ENCODE measurements around the gene C19orf25. TPM values are rescaled to one million over a fixed set of nuclear protein-coding genes. Genes with fewer than 3 reads are reported as not detected.

Gene C19orf25
- total and polyA plus RNA-seq, 2 of the 13 experiments (the other 11 are each of a cell fraction or from before 2014, with no cell fraction given): 14.2 to 32.4 TPM

DNA sequence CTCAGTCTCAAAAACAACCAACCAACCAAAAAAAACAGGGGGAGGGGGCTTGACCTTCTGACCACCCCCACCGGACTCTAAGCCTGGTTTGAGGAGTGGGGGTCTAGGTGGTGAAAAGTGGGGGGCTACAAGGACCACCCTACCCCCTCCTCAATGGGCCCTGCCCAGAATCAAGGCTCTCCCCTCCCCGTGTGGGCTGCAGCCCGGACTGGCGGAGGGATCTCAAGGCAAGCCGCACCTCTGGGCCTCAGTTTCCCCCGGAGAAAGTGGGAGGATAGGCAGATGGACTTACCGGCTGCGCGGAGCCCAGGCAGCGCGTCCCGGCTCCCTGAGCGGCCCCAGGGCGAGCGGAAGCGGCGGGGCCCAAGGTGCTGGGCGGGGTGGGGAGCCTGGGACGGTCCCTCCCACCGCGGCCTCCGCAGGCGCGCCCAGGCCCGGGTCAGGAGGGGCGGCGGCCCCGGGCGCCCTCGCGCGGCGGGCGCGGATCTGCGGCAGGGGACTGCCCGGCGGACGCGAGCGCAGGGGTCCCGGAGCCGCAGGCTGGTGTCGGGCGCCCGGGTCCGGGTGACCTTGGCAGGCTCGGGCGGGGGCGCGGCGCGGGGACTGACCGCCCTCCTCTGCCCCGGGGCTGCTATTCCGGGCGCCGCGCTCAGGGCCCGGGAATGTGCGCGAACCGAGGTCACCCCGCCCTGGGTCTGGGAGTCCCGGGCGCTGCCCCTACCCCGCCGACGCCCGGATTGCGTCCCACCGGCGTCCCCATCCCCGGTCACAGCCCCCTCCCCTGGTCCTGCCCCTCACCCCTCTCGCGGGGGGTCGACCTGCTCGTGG, 33.9 kb upstream of the C19orf25 start, which contains the start of gene ADAMTSL5 (continued):
- TF ChIP-seq, protein P1, sequence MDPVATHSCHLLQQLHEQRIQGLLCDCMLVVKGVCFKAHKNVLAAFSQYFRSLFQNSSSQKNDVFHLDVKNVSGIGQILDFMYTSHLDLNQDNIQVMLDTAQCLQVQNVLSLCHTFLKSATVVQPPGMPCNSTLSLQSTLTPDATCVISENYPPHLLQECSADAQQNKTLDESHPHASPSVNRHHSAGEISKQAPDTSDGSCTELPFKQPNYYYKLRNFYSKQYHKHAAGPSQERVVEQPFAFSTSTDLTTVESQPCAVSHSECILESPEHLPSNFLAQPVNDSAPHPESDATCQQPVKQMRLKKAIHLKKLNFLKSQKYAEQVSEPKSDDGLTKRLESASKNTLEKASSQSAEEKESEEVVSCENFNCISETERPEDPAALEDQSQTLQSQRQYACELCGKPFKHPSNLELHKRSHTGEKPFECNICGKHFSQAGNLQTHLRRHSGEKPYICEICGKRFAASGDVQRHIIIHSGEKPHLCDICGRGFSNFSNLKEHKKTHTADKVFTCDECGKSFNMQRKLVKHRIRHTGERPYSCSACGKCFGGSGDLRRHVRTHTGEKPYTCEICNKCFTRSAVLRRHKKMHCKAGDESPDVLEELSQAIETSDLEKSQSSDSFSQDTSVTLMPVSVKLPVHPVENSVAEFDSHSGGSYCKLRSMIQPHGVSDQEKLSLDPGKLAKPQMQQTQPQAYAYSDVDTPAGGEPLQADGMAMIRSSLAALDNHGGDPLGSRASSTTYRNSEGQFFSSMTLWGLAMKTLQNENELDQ (CRISPR knock-in tag; IDR thresholded peaks at IDR 0.05; ENCODE audit: borderline replicate concordance): no peak
- TF ChIP-seq, protein P2, sequence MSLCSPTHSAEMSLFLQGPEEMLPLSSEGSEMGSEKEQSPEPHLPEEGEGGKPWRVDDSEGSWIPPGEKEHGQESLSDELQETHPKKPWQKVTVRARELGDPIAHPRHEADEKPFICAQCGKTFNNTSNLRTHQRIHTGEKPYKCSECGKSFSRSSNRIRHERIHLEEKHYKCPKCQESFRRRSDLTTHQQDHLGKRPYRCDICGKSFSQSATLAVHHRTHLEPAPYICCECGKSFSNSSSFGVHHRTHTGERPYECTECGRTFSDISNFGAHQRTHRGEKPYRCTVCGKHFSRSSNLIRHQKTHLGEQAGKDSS (CRISPR knock-in tag; IDR thresholded peaks at IDR 0.05; ENCODE audit: borderline replicate concordance, low read depth): no peak
- no peak for TF ChIP-seq MED8 (CRISPR knock-in tag; IDR thresholded peaks at IDR 0.05; ENCODE audit: insufficient replicate concordance)
- TF ChIP-seq, protein P3, sequence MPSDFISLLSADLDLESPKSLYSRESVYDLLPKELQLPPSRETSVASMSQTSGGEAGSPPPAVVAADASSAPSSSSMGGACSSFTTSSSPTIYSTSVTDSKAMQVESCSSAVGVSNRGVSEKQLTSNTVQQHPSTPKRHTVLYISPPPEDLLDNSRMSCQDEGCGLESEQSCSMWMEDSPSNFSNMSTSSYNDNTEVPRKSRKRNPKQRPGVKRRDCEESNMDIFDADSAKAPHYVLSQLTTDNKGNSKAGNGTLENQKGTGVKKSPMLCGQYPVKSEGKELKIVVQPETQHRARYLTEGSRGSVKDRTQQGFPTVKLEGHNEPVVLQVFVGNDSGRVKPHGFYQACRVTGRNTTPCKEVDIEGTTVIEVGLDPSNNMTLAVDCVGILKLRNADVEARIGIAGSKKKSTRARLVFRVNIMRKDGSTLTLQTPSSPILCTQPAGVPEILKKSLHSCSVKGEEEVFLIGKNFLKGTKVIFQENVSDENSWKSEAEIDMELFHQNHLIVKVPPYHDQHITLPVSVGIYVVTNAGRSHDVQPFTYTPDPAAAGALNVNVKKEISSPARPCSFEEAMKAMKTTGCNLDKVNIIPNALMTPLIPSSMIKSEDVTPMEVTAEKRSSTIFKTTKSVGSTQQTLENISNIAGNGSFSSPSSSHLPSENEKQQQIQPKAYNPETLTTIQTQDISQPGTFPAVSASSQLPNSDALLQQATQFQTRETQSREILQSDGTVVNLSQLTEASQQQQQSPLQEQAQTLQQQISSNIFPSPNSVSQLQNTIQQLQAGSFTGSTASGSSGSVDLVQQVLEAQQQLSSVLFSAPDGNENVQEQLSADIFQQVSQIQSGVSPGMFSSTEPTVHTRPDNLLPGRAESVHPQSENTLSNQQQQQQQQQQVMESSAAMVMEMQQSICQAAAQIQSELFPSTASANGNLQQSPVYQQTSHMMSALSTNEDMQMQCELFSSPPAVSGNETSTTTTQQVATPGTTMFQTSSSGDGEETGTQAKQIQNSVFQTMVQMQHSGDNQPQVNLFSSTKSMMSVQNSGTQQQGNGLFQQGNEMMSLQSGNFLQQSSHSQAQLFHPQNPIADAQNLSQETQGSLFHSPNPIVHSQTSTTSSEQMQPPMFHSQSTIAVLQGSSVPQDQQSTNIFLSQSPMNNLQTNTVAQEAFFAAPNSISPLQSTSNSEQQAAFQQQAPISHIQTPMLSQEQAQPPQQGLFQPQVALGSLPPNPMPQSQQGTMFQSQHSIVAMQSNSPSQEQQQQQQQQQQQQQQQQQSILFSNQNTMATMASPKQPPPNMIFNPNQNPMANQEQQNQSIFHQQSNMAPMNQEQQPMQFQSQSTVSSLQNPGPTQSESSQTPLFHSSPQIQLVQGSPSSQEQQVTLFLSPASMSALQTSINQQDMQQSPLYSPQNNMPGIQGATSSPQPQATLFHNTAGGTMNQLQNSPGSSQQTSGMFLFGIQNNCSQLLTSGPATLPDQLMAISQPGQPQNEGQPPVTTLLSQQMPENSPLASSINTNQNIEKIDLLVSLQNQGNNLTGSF (CRISPR knock-in tag; IDR thresholded peaks at IDR 0.05): no peak
- TF ChIP-seq RFXAP (CRISPR knock-in tag; IDR thresholded peaks at IDR 0.05; ENCODE audit: borderline replicate concordance): no peak
- TF ChIP-seq DNMT3B (CRISPR knock-in tag; conservative IDR thresholded peaks at IDR 0.05): no peak
- TF ChIP-seq ZNF224 (CRISPR knock-in tag; IDR thresholded peaks at IDR 0.05): no peak
- TF ChIP-seq, protein P4, sequence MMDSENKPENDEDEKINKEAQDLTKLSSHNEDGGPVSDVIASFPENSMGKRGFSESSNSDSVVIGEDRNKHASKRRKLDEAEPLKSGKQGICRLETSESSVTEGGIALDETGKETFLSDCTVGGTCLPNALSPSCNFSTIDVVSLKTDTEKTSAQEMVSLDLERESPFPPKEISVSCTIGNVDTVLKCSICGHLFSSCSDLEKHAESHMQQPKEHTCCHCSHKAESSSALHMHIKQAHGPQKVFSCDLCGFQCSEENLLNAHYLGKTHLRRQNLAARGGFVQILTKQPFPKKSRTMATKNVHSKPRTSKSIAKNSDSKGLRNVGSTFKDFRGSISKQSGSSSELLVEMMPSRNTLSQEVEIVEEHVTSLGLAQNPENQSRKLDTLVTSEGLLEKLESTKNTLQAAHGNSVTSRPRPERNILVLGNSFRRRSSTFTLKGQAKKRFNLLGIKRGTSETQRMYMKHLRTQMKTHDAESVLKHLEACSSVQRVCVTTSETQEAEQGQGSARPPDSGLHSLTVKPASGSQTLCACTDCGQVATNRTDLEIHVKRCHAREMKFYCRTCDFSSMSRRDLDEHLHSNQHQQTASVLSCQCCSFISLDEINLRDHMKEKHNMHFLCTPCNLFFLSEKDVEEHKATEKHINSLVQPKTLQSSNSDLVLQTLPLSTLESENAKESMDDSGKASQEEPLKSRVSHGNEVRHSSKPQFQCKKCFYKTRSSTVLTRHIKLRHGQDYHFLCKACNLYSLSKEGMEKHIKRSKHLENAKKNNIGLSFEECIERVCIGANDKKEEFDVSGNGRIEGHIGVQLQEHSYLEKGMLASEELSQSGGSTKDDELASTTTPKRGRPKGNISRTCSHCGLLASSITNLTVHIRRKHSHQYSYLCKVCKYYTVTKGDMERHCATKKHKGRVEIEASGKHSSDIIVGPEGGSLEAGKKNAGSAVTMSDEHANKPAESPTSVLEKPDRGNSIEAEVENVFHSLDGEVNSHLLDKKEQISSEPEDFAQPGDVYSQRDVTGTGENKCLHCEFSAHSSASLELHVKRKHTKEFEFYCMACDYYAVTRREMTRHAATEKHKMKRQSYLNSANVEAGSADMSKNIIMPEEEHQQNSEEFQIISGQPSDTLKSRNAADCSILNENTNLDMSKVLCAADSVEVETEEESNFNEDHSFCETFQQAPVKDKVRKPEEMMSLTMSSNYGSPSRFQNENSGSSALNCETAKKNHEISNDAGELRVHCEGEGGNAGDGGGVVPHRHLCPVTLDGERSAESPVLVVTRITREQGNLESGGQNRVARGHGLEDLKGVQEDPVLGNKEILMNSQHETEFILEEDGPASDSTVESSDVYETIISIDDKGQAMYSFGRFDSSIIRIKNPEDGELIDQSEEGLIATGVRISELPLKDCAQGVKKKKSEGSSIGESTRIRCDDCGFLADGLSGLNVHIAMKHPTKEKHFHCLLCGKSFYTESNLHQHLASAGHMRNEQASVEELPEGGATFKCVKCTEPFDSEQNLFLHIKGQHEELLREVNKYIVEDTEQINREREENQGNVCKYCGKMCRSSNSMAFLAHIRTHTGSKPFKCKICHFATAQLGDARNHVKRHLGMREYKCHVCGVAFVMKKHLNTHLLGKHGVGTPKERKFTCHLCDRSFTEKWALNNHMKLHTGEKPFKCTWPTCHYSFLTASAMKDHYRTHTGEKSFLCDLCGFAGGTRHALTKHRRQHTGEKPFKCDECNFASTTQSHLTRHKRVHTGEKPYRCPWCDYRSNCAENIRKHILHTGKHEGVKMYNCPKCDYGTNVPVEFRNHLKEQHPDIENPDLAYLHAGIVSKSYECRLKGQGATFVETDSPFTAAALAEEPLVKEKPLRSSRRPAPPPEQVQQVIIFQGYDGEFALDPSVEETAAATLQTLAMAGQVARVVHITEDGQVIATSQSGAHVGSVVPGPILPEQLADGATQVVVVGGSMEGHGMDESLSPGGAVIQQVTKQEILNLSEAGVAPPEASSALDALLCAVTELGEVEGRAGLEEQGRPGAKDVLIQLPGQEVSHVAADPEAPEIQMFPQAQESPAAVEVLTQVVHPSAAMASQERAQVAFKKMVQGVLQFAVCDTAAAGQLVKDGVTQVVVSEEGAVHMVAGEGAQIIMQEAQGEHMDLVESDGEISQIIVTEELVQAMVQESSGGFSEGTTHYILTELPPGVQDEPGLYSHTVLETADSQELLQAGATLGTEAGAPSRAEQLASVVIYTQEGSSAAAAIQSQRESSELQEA (CRISPR knock-in tag; IDR thresholded peaks at IDR 0.05; ENCODE audit: not compliant biosample characterization): no peak
